Measurements from ENCODE around the gene PANX2.
"Not testable (repeated sequence)": the region's sequence is repeated elsewhere in the genome, so short reads cannot be mapped to it uniquely, and the experiment has no call there.

PANX2 gene

GRCh38 chr22:50160947-50161346, 9.6 kb upstream of the PANX2 start:
- TF ChIP-seq, protein P1, sequence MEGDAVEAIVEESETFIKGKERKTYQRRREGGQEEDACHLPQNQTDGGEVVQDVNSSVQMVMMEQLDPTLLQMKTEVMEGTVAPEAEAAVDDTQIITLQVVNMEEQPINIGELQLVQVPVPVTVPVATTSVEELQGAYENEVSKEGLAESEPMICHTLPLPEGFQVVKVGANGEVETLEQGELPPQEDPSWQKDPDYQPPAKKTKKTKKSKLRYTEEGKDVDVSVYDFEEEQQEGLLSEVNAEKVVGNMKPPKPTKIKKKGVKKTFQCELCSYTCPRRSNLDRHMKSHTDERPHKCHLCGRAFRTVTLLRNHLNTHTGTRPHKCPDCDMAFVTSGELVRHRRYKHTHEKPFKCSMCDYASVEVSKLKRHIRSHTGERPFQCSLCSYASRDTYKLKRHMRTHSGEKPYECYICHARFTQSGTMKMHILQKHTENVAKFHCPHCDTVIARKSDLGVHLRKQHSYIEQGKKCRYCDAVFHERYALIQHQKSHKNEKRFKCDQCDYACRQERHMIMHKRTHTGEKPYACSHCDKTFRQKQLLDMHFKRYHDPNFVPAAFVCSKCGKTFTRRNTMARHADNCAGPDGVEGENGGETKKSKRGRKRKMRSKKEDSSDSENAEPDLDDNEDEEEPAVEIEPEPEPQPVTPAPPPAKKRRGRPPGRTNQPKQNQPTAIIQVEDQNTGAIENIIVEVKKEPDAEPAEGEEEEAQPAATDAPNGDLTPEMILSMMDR (IDR thresholded peaks at IDR 0.05) = no peak
- no peak overlapping the region for H3K27ac Mint-ChIP-seq
- peaks cover 16% of the 10 kb centered on the region for H3K4me1 Mint-ChIP-seq
- H3K36me3 Mint-ChIP-seq (ENCODE audit: low read depth) = no peaks in the 10 kb centered on the region
- H3K4me3 Mint-ChIP-seq = no peak overlapping the region
- H3K9me3 Mint-ChIP-seq = peaks cover 4% of the 10 kb centered on the region
- no peak for DNase-seq
- H3K27me3 Mint-ChIP-seq (ENCODE audit: low read depth, poor library complexity) = peaks cover 51% of the 10 kb centered on the region

- Mint-ChIP-seq H3K27ac (no peak overlapping the region), H3K27me3 (ENCODE audit: low read depth, poor library complexity) (peaks cover 48% of the 10 kb centered on the region), H3K4me3 (no peak overlapping the region), H3K36me3 (ENCODE audit: low read depth) (no peaks in the 10 kb centered on the region), H3K9me3 (peaks cover 4% of the 10 kb centered on the region), H3K4me1 (peaks cover 16% of the 10 kb centered on the region)
- no peak for DNase-seq
- TF ChIP-seq, protein P1 (IDR thresholded peaks at IDR 0.05) = no peak
These were observed 8.8 kb upstream of the PANX2 start for GRCh38 chr22:50161508-50162390.

- TF ChIP-seq, protein P1 (IDR thresholded peaks at IDR 0.05) = no peak
- peaks cover 48% of the 10 kb centered on the region for H3K27me3 Mint-ChIP-seq (ENCODE audit: low read depth, poor library complexity)
- DNase-seq = no peak
- H3K36me3 Mint-ChIP-seq (ENCODE audit: low read depth) = no peaks in the 10 kb centered on the region
- peaks cover 4% of the 10 kb centered on the region for H3K9me3 Mint-ChIP-seq
- H3K4me3 Mint-ChIP-seq = no peak overlapping the region
- no peak overlapping the region for H3K27ac Mint-ChIP-seq
- H3K4me1 Mint-ChIP-seq = peaks cover 16% of the 10 kb centered on the region
These were observed 8.1 kb upstream of the PANX2 start for GRCh38 chr22:50162391-50162956.

DNA sequence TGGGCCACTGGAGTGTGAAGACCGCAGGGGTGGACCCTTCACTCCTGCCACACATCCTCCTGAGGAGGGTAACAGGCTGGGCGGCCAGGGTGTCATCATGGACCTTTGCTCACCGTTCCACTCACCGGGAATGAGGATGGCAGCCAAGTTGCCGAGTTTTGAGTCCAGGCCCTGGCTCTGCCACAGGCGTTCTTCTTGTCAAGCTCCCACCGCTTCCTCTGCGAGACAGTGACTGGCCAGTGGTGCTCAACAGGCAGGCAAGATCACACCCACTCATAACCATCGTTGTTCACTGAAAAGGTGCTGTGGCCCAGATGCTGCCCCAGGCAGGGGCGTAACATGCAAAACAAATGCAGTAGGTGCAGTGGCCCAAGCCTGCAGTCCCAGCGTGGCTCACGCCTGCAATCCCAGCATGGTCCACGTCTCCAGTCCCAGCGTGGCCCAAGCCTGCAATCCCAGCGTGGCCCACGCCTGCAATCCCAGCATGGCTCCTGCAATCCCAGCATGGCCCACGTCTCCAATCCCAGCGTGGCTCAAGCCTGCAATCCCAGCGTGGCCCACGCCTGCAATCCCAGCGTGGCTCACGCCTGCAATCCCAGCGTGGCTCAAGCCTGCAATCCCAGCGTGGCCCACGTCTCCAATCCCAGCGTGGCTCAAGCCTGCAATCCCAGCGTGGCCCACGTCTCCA, 5.0 kb upstream of the PANX2 start:
- no peak for DNase-seq
- Mint-ChIP-seq H3K4me3 (no peak overlapping the region), H3K9me3 (peaks cover 7% of the 10 kb centered on the region), H3K27me3 (ENCODE audit: low read depth, poor library complexity) (peaks cover 47% of the 10 kb centered on the region), H3K36me3 (ENCODE audit: low read depth) (no peaks in the 10 kb centered on the region), H3K27ac (no peak overlapping the region), H3K4me1 (peaks cover 12% of the 10 kb centered on the region)
- TF ChIP-seq, protein P1 (IDR thresholded peaks at IDR 0.05) = no peak

GRCh38 chr22:50167689-50168489, 2.6 kb upstream of the PANX2 start:
- DNase-seq = peak; percentile 10
- peak overlapping the region; percentile 43 for H3K4me3 Mint-ChIP-seq
- peaks cover 65% of the 10 kb centered on the region for H3K27me3 Mint-ChIP-seq (ENCODE audit: low read depth, poor library complexity)
- H3K9me3 Mint-ChIP-seq = peaks cover 7% of the 10 kb centered on the region
- H3K4me1 Mint-ChIP-seq = peaks cover 9% of the 10 kb centered on the region
- H3K27ac Mint-ChIP-seq = no peak overlapping the region
- H3K36me3 Mint-ChIP-seq (ENCODE audit: low read depth) = no peaks in the 10 kb centered on the region
- TF ChIP-seq, protein P1 (IDR thresholded peaks at IDR 0.05) = no peak

DNA sequence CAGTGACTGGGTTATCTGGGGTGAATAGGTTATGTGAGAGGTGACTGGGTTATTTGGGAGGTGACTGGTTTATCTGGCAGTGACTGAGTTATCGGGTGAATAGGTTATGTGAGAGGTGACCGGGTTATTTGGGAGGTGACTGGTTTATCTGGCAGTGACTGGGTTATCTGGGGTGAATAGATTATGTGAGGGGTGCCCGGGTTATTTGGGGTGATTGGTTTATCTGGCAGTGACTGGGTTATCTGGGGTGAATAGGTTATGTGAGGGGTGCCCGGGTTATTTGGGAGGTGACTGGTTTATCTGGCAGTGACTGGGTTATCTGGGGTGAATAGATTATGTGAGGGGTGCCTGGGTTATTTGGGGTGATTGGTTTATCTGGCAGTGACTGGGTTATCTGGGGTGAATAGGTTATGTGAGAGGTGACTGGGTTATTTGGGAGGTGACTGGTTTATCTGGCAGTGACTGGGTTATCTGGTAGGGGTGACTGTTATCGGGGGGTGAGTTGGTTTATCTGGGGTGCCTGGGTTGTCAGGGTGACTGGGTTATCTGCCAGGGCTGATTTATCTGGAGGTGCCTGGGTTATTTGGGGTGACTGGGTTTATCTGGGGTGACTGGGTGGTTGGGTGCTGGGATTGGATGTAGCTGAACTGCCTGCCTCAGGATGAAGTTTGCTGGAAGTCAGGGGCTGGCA, 1.9 kb upstream of the PANX2 start:
- H3K27ac Mint-ChIP-seq; DNase-seq; H3K4me1 Mint-ChIP-seq; H3K9me3 Mint-ChIP-seq; H3K36me3 Mint-ChIP-seq (ENCODE audit: low read depth): not testable (repeated sequence)
- H3K27me3 Mint-ChIP-seq (ENCODE audit: low read depth, poor library complexity) = peaks cover 67% of the 10 kb centered on the region
- H3K4me3 Mint-ChIP-seq = peak overlapping the region; percentile 72
